Measurements from ENCODE around the gene SYNPO2.
"Not testable (repeated sequence)": the region's sequence is repeated elsewhere in the genome, so short reads cannot be mapped to it uniquely, and the experiment has no call there.

Gene SYNPO2

DNA sequence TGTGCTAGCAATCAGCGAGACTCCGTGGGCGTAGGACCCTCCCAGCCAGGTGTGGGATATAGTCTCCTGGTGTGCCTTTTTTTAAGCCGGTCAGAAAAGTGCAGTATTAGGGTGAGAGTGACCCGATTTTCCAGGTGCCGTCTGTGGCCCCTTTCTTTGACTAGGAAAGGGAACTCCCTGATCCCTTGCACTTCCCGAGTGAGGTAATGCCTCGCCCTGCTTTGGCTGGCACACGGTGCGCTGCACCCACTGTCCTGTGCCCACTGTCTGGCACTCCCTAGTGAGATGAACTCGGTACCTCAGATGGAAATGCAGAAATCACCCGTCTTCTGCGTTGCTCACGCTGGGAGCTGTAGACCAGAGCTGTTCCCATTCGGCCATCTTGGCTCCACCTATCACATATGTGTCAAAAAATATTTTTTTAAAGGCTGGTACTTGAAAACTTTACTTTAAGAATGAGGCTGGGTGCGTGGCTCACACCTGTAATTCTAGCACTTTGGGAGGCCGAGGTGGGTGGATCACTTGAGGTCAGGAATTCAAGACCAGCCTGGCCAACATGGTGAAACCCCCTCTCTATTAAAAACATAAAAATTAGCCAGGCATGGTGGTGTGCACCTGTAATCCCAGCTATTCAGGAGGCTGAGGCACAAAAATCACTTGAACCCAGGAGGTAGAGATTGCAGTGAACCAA, 179.2 kb downstream of the SYNPO2 start:
- DNase-seq (ENCODE audit: low read depth) = not testable (repeated sequence)

GRCh38 chr4:119068529-119068962, 179.9 kb downstream of the SYNPO2 start:
- DNase-seq (ENCODE audit: low read depth) = peak; percentile 57

GRCh38 chr4:119070301-119070700, 181.6 kb downstream of the SYNPO2 start:
- DNase-seq (ENCODE audit: low read depth) = no peak

DNA sequence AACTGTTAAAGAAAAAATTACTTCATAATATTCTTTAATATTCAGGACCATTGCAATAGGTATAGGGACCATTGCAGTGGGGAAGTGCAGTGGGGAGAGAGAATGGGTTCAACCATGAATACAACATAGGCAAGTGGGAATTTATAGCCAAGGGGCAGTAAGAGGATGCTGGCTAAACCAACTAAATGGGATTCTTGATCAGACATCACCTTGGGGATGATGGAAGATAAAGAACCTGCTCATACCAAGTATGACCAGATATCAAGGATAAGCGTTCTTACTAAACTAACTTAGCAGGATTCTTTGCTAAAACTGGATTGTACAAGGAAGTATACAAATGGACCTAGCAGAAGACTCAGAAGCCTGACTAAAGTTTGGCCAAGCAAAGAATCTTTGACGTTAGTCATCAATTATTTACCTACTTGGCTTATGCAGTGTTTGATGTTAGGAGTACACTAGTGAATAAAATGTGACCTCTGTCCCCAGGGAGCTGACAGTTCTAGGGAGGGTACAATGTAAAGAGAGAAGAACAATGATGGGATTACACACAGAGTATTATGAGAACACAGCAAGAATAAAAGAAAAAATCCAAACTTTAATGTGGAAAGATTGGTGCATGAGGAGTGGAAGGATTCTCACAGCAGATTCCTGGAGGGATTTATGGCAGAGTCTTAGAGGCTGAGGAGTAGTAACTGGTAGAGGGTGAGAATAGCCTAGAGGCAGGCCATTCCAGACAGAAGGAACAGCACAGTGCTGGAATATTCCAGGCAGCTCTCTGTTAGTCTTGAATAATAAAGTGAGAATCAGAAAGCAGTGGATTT, 192.3 kb downstream of the SYNPO2 start:
- no peak for DNase-seq (ENCODE audit: low read depth)

GRCh38 chr4:119081542-119081859, 192.8 kb downstream of the SYNPO2 start:
- no peak for DNase-seq (ENCODE audit: low read depth)

DNA sequence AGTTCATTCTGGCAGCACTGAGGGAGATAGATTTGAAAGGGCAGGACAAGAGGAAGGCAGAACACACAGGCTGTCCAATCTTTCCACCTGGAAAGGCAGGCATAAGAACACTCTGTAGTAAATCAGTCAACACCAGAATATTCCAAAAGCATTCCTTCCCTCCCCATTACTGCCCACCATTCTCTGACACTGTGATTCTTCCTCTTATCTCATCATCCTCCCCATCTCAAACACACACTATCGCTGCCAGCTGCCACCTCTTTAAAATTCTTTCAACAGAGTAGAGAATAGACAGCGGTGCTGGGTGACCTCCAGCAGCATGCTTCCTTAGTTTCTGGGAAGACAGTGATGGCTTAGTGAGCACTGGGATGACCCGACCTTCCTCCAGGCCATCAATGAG, 193.3 kb downstream of the SYNPO2 start:
- DNase-seq (ENCODE audit: low read depth) = no peak

DNA sequence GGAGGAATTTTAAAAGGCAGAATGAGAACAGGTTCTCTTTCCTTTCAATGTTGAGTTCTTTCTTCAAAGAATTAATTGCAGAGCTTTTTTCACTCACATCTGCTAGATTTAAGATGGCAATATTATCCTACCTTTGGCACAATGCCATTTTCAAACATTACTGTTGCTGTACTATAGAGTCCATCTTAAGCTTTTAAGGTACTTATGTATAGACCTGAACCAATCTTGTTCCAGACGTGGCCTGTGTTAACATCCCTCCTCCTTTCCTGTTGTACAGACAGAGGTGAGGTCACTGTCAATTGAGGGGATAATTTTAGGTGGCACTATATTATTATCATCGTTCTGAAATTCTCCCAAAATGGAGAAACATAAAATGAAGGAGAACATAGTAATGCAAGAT, 194.0 kb downstream of the SYNPO2 start:
- DNase-seq (ENCODE audit: low read depth) = no peak

DNA sequence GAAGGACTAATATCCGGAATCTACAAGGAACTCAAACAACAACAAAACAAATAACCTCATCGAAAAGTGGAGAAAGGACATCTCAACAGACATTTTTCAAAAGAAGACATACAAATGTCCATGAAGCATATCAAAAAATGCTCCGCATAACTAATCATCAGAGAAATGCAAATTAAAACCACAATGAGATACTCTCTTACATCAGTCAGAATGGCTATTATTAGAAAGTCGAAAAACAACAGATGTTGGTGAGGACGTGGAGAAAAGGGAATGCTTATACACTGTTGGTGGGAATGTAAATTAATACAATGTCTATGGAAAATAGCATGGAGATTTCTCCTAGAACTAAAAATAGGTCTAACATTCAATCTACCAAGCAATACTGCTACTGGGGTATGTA, 195.9 kb downstream of the SYNPO2 start:
- no peak for DNase-seq (ENCODE audit: low read depth)

DNA sequence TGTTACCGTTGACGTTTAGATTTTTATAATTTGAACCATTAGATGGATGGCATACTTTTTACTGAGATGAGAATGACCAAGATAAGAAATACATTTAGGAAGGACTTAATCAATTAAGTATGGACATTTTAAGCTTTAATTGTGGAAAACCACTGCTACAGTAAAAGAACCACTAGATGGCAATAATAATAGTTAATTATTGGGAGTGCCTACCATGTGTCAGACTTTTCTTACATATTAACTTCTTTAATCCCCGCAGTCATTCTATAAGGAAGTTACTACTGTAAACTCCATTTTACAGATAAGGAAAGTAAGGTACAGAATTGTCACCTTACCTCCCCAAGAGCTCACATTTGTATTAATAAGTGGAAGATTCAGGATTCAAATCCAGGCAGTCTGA, 198.5 kb downstream of the SYNPO2 start:
- DNase-seq (ENCODE audit: low read depth) = peak; percentile 28

DNA sequence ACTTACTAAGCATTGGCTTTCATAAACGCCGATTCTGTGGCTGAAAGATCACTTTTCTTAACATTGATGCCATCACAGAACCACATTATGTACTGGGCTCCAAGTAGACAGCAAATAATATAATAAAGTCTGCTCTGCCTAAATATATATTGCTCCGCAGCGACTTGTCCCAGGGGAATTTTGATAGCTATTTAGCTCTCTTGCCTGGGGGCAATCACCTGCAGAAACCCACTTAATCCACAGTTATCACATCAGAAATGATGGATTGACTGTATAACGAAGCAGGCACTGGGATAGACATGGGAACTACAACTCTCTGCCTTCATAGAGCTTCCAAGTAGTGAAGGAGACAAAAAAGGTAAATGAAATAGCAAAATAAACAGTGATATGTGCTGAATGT, 199.0 kb downstream of the SYNPO2 start:
- no peak for DNase-seq (ENCODE audit: low read depth)

- DNase-seq (ENCODE audit: low read depth) = peak; percentile 49
These were observed 204.6 kb downstream of the SYNPO2 start for GRCh38 chr4:119093042-119093827.

- DNase-seq (ENCODE audit: low read depth) = no peak
These were observed 208.7 kb downstream of the SYNPO2 start for GRCh38 chr4:119097282-119097900.

- no peak for DNase-seq (ENCODE audit: low read depth)
These were observed 209.7 kb downstream of the SYNPO2 start for GRCh38 chr4:119098306-119098705.

- DNase-seq (ENCODE audit: low read depth) = peak; percentile 93
These were observed 210.7 kb downstream of the SYNPO2 start for GRCh38 chr4:119099227-119099810.

DNA sequence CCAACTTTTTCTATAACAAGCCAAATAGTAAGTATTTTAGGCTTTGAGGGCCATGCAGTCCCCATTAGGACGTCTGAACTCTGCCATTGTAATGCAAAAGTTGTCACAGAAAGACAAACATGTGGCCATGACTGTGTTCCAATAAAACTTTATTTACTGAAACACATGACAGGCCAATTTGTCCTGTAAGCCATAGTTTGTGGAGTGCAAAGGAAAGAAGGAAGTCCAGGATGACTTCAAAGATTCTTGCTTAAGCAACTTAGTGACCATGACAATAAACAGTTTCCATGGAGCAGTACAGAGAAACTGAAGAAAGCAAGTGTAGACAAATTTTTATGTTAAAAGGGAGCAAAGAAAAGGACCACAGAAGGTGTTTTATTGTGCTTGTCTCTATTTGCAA, 212.0 kb downstream of the SYNPO2 start:
- DNase-seq (ENCODE audit: low read depth) = no peak

GRCh38 chr4:119103263-119103662, 214.6 kb downstream of the SYNPO2 start:
- DNase-seq (ENCODE audit: low read depth) = peak; percentile 99

GRCh38 chr4:119104644-119105273, 216.1 kb downstream of the SYNPO2 start:
- no peak for DNase-seq (ENCODE audit: low read depth)

DNA sequence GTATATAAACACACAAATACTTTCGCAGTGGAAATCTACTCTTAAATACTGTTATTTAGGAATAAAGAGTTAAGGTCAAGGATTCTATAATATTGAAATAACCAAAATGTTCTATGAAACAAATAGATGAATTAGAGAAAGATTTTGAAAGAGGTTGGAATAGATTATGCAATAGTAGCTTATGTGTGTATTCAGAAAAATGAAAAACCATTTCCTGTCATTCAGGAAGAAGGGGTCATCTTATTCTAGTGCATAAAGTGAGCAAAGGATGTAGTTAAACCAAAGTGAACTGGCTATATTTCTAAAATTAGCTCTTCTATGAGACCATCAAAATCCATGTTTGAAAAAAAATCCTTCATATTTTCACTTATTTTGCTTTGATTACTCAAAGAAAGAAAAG, 217.0 kb downstream of the SYNPO2 start:
- peak; percentile 59 for DNase-seq (ENCODE audit: low read depth)

DNA sequence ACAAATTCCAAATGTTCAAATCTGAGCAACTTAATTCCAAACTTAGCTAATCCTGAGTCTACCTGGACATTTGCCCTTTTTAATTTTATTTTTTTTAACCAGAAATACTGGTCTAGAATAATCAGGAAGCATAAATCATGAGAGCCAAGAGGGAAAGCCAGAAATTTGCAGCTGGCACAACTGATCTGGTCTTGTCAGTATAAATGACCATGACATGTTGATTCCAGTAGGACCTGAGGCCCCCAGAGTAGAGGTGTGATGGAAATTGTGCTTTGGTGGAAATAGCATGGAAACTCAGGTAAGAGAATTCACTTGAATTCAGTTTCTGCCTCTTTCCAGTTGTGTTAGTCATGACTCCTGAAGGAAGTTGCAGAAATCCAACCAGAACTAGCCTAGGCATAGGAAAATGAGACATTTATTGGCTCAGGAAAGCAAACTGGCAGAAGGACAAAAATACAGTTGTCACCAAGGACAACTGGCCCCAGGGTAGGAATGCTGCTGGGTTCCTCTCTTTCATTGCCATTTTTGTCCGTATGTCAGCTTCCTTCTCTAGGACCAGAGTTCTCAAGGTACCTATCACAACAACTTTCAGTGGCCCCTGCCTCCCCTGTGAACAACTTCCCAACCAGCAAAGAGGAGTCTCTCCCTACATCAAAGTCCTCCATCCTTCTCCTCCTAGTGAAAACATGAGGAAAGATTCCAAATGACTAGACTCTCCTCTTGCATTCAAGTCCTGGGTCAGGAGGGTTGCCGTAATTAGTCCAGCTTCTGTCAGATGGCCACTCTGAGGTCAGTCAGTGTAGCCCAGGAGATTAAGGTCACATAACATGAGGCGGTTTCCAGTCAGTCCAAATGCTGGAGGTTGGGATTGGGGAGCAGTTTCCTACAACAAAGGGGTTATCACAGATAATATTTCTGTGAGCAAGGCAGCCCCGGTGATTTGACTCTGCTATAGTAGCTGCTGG, 217.7 kb downstream of the SYNPO2 start:
- peak; percentile 20 for DNase-seq (ENCODE audit: low read depth)

- DNase-seq (ENCODE audit: low read depth) = no peak
These were observed 221.5 kb downstream of the SYNPO2 start for GRCh38 chr4:119110121-119110520.
